GM12875 (cell line): ENCODE measurements around the gene TPD52L3.
A peak's percentile ranks its signal among the peaks of the same experiment; 100 is the strongest.

Experiments used
- H3K4me3 ChIP-seq: one replicate; pipeline ENCODE4 v1.5.1; 2011; ENCODE audit warnings: low read depth, low read length, control low read depth
- CTCF ChIP-seq: IDR thresholded peaks from 2 replicates; pipeline ENCODE4 v1.5.1; 2011; ENCODE audit warnings: low read depth, mild to moderate bottlenecking, control low read depth, inconsistent platforms, low read length, moderate library complexity, borderline replicate concordance; ENCODE audit not compliant: insufficient read depth

TPD52L3 gene

DNA sequence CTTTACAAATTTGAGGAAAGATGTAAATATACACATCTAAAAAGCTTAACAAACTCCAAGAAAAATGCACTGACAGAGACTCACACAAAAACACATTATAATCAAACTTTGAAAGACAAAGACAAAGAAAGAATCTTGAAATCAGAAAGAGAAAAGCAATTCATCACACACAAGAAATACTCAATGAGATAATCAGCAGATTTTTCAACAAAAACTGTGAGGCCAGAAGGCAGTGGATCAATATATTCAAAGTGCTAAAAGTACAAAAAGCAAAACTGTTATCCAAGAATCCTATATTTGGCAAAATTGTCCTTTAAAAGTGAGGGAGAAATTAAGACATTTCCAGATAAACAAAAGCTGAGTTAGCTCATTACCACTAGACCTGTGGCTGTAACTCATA is 6.1 kb downstream of the TPD52L3 start:
- TF ChIP-seq CTCF, result no peak
- no peak overlapping the region for H3K4me3 ChIP-seq

GRCh38 chr9:6348766-6349165 is 20.6 kb downstream of the TPD52L3 start:
- H3K4me3 ChIP-seq, result no peak overlapping the region
- TF ChIP-seq CTCF, result no peak

GRCh38 chr9:6351737-6352136 is 23.6 kb downstream of the TPD52L3 start:
- no peak overlapping the region for H3K4me3 ChIP-seq
- TF ChIP-seq CTCF, result no peak

DNA sequence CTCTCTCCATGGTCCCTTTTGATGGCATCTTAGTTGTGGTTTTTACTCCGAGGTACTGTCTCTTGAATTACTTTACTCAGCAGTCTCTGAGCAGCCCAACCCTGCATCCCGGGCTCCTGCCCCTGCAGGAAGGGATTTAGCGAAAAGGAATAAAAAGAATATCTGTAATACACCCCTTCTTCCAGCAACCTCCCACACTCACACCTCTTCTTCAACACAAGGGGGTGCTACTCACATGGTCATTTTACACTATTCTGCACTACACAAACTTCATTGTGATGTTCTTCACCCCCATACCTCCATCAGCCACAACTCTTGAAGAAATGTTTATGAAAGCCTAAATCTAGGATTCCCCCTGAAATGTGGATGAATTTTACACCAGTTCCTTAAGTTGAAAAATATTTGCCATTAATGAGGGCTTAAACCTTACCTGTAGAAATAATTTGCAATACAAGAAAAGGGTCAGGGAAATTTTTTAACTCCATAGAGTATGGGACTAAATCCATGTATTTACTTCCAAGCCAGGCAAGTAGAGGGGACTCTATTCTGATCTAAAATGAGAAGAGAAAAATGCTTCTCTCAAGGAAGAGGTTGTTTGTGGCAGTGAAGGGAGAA is 26.0 kb downstream of the TPD52L3 start:
- peak; percentile 56; the same call in 1 of the 2 replicates for TF ChIP-seq CTCF
- H3K4me3 ChIP-seq, result no peak overlapping the region

- H3K4me3 ChIP-seq, result no peak overlapping the region
- TF ChIP-seq CTCF, result no peak
Observed at GRCh38 chr9:6355728-6356127, 27.6 kb downstream of the TPD52L3 start.

- H3K4me3 ChIP-seq, result no peak overlapping the region
- TF ChIP-seq CTCF, result no peak
Observed at GRCh38 chr9:6356441-6356840, 28.3 kb downstream of the TPD52L3 start.

- no peak for TF ChIP-seq CTCF
Observed at GRCh38 chr9:6356904-6357303, 28.7 kb downstream of the TPD52L3 start.

More at GRCh38 chr9:6356904-6357303, 28.7 kb downstream of the TPD52L3 start:
- no peak overlapping the region for H3K4me3 ChIP-seq
